A549 (cell line): Measurements from ENCODE around the gene ACTR3. TPM values are rescaled to one million over a fixed set of nuclear protein-coding genes. Genes with fewer than 3 reads are reported as not detected.

Source experiments
- ATAC-seq, 2 experiments: fragments of 200-7000 bp in 1 of 2; fragments of >200 bp in 1 of 2; cut with Nextera tagmentation in 1 of 2; cut with Tn5 transposase in 1 of 2; 3 replicates each; pipeline versions ENCODE4 v1.8.0 to v1.9.1; 2018 to 2020; ENCODE audit warnings: mild to moderate bottlenecking in 1 of 2, moderate library complexity in 1 of 2
- CTCF ChIA-PET: fragments of 300-600 bp; sonication (Branson Sonifier 250); formaldehyde crosslinking; extraction: SDS; loops from one replicate; lab custom pipeline; 2021; ENCODE audit warnings: antibody characterized with exemption, inconsistent platforms; lab: Yijun Ruan, JAX
- POLR2A ChIA-PET: fragments of 350-600 bp; formaldehyde crosslinking; extraction: SDS; loops from one replicate; lab custom pipeline; 2021; ENCODE audit warnings: antibody characterized with exemption, inconsistent platforms; lab: Yijun Ruan, JAX
- DNase-seq, 2 experiments: peaks; one replicate each; pipeline versions ENCODE4 v3.0.0 to v3.0.0-alpha.2; 2011 to 2016; ENCODE audit warnings: low read depth in 1 of 2, low spot score in 1 of 2
- FAIRE-seq: peaks from 2 replicates; lab custom pipeline; 2011; peaks lifted over from hg19 to GRCh38; lab: Jason Lieb, UNC
- H3K27ac ChIP-seq, 2 experiments: fragments of >200 bp; sonication (Bioruptor Twin); formaldehyde crosslinking; 3 replicates each; pipeline ENCODE4 v1.5.1; 2016 to 2017
- H3K4me1 ChIP-seq: fragments of >200 bp; sonication (Bioruptor Twin); formaldehyde crosslinking; 3 replicates; pipeline ENCODE4 v1.6.1; 2016
- H3K4me2 ChIP-seq: fragments of >200 bp; sonication (Bioruptor Twin); formaldehyde crosslinking; 3 replicates; pipeline ENCODE4 v1.6.1; 2016
- H3K4me3 ChIP-seq: fragments of >200 bp; sonication (Bioruptor Twin); formaldehyde crosslinking; 3 replicates; pipeline ENCODE4 v1.5.1; 2016
- H3K9me3 ChIP-seq: fragments of >200 bp; sonication (Bioruptor Twin); formaldehyde crosslinking; 3 replicates; pipeline ENCODE4 v1.6.1; 2016
- CHD2 ChIP-seq: fragments of 150-350 bp; IDR thresholded peaks from 2 replicates; pipeline ENCODE4 v1.6.1; 2014; ENCODE audit warnings: low read length; ENCODE audit not compliant: partially characterized antibody
- CHD4 ChIP-seq: fragments of 200-600 bp; sonication (generic); IDR thresholded peaks from 2 replicates; pipeline ENCODE4 v1.6.1; 2016; ENCODE audit warnings: antibody characterized with exemption, mild to moderate bottlenecking, borderline replicate concordance
- EHF ChIP-seq: fragments of 250-450 bp; sonication (Bioruptor Pico); IDR thresholded peaks from 2 replicates; pipeline ENCODE4 v1.5.0; 2020; ENCODE audit warnings: mild to moderate bottlenecking
- EP300 ChIP-seq, 2 experiments: fragments of >200 bp; sonication (Bioruptor Twin); formaldehyde crosslinking; IDR thresholded peaks; 2 replicates in 1 of 2; 3 replicates in 1 of 2; pipeline ENCODE4 v1.6.1; 2016 to 2017
- FOSB ChIP-seq: fragments of 250-450 bp; sonication (Bioruptor Pico); IDR thresholded peaks from 2 replicates; pipeline ENCODE4 v1.5.0; 2020; ENCODE audit warnings: mild to moderate bottlenecking, moderate library complexity
- FOSL2 ChIP-seq, 2 experiments: fragments of 450-650 bp in 1 of 2; fragments of >200 bp in 1 of 2; sonication (Bioruptor Twin) in 1 of 2; formaldehyde crosslinking; IDR thresholded peaks; 2 replicates each; pipeline versions ENCODE4 v1.5.0 to v1.6.1; 2016 to 2020; ENCODE audit warnings: mild to moderate bottlenecking in 1 of 2, moderate library complexity in 1 of 2
- HEYL ChIP-seq: fragments of 250-450 bp; sonication (Bioruptor Pico); IDR thresholded peaks from 2 replicates; pipeline ENCODE4 v1.8.0; 2021; ENCODE audit warnings: mild to moderate bottlenecking, moderate library complexity
- HOXB5 ChIP-seq: fragments of 250-450 bp; sonication (Bioruptor Pico); IDR thresholded peaks from 2 replicates; pipeline ENCODE4 v1.5.0; 2020; ENCODE audit warnings: mild to moderate bottlenecking, moderate library complexity
- KDM1A ChIP-seq: fragments of 200-600 bp; sonication (generic); IDR thresholded peaks from 2 replicates; pipeline ENCODE4 v1.6.1; 2016; ENCODE audit warnings: low read depth, mild to moderate bottlenecking
- MAFK ChIP-seq: fragments of 450-650 bp; IDR thresholded peaks from 2 replicates; pipeline ENCODE4 v1.6.1; 2014; ENCODE audit not compliant: partially characterized antibody
- MAZ ChIP-seq: fragments of 150-350 bp; IDR thresholded peaks from 2 replicates; pipeline ENCODE4 v1.6.1; 2014; ENCODE audit warnings: antibody characterized with exemption, low read depth, low read length, borderline replicate concordance
- MYC ChIP-seq: IDR thresholded peaks from 2 replicates; pipeline ENCODE4 v1.6.1; 2012; ENCODE audit warnings: mild to moderate bottlenecking, inconsistent platforms, low read length, improper control_type of control experiment, borderline replicate concordance
- NPAS2 ChIP-seq: fragments of 250-450 bp; sonication (Bioruptor Pico); IDR thresholded peaks from 2 replicates; pipeline ENCODE4 v1.8.0; 2022; ENCODE audit warnings: mild to moderate bottlenecking, moderate library complexity, borderline replicate concordance
- PHF8 ChIP-seq: fragments of 200-600 bp; sonication (generic); IDR thresholded peaks from 2 replicates; pipeline ENCODE4 v1.6.1; 2016; ENCODE audit warnings: low read depth, mild to moderate bottlenecking, antibody characterized with exemption, moderate library complexity, borderline replicate concordance
- POLR2A ChIP-seq: IDR thresholded peaks from 2 replicates; pipeline ENCODE4 v1.6.1; 2012; ENCODE audit warnings: mild to moderate bottlenecking, low read length
- RAD21 ChIP-seq, 2 experiments: fragments of >200 bp in 1 of 2; sonication (Bioruptor Twin) in 1 of 2; formaldehyde crosslinking in 1 of 2; IDR thresholded peaks in 1 of 2; conservative IDR thresholded peaks in 1 of 2; 2 replicates in 1 of 2; 3 replicates in 1 of 2; pipeline ENCODE4 v1.6.1; 2012 to 2018; ENCODE audit warnings: inconsistent platforms in 1 of 2
- SREBF2 ChIP-seq: fragments of 450-650 bp; IDR thresholded peaks from 2 replicates; pipeline ENCODE4 v1.6.1; 2014; ENCODE audit warnings: mild to moderate bottlenecking, moderate library complexity
- TP53 ChIP-seq: fragments of 250-450 bp; sonication (Bioruptor Pico); IDR thresholded peaks from 2 replicates; pipeline ENCODE4 v1.5.0; 2021; ENCODE audit warnings: mild to moderate bottlenecking, moderate library complexity
- ZC3H11A ChIP-seq: fragments of 450-650 bp; IDR thresholded peaks from 2 replicates; pipeline ENCODE4 v1.6.1; 2014; ENCODE audit warnings: antibody characterized with exemption, mild to moderate bottlenecking
- ZNF302 ChIP-seq: fragments of 250-450 bp; sonication (Bioruptor Pico); IDR thresholded peaks from 2 replicates; pipeline ENCODE4 v1.9.0; 2021; ENCODE audit warnings: inconsistent platforms, mild to moderate bottlenecking, moderate library complexity
- ZSCAN20 ChIP-seq: fragments of 250-450 bp; sonication (Bioruptor Pico); IDR thresholded peaks from 2 replicates; pipeline ENCODE4 v1.8.0; 2022; ENCODE audit warnings: mild to moderate bottlenecking, moderate library complexity
- WGBS: methylation state at CpG from one replicate; pipeline ENCODE4 v1.1.6; 2017; ENCODE audit errors: missing lambda C conversion rate; 5-methylcytosine and 5-hydroxymethylcytosine counted together
- polyA plus RNA-seq, 4 experiments: library from polyadenylated mRNA; depleted of rRNA in 3 of 4; stranded (reverse); fragments of >200 nt; fragmentation: RNase III in 1 of 4; extraction: RNeasy Plus Mini Kit Qiagen cat#74134 plus additional on column Dnase treatment in 1 of 4; gene quantifications; 2 replicates in 3 of 4; 3 replicates in 1 of 4; pipeline ENCODE4 v1.2.3, GENCODE V29; 2011 to 2017
- TF ChIP-seq, protein P1 (sequence below): fragments of 200-600 bp; sonication (generic); IDR thresholded peaks from 2 replicates; pipeline ENCODE4 v1.6.1; 2016; ENCODE audit warnings: antibody characterized with exemption, mild to moderate bottlenecking, moderate library complexity
- TF ChIP-seq, protein P2 (sequence below): fragments of 150-350 bp; IDR thresholded peaks from 2 replicates; pipeline ENCODE4 v1.6.1; 2014; ENCODE audit warnings: low read depth, mild to moderate bottlenecking, low read length
- TF ChIP-seq, protein P3 (sequence below): fragments of 250-450 bp; sonication (Bioruptor Pico); IDR thresholded peaks from 2 replicates; pipeline ENCODE4 v1.5.0; 2021; ENCODE audit warnings: mild to moderate bottlenecking, moderate library complexity, borderline replicate concordance
- TF ChIP-seq, protein P4 (sequence below): fragments of 250-450 bp; sonication (Bioruptor Pico); IDR thresholded peaks from 2 replicates; pipeline ENCODE4 v1.5.0; 2020; ENCODE audit warnings: low read depth, mild to moderate bottlenecking, moderate library complexity

Gene ACTR3
- polyA plus RNA-seq, 2 of the 4 experiments (the other 2 are of a cell fraction), result 359 to 412 TPM

DNA sequence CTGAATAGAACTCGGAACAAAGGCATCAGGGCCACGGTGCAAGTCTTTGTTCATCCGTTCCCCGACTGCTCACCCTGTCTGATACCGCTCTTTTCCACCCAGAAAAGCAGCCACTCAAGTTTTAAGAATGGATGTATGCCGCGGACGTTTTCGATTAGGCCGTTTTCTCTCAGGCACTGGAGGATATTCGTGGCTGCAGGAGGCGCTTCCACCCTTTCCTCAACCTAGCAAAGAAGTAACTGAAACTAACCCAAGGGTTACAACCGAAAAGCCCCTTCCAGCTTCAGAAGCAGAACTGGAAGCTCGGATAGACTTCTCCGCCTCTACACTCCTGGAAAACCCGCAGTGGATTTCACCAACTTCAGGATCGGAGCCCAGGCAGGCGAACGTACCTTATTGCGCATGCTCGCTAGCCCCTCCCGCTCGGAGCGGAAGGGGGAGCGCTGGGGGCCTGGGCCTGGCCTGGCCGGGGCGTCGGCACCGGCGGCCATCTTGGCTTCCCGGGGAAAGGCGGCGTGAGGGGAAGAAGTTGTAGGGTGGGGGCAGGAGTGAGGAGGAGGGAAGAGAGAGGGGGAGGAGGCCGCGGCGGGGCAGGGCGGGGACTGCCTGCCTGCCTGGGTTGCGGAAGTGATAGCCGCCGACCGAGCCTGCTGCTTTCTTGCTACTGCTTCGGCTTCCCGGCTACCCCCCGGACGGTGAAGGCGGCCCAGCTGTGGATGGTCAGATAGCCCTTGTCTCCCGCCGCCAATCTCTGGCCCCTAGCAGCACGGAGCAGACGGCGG lies at the start of gene ACTR3 (continued):
- TF ChIP-seq PHF8 (no peak), CHD4 (no peak), CHD2 (no peak), MAFK (no peak), SREBF2 (no peak), ZC3H11A (no peak), RAD21 (conservative IDR thresholded peaks at IDR 0.05 in 1 of 2, IDR thresholded peaks at IDR 0.05 in 1 of 2) (no peak; a peak in 3 of 5 replicates), ZSCAN20 (CRISPR knock-in tag) (no peak), FOSL2 (IDR thresholded peaks at IDR 0.05) (no peak), FOSL2 (CRISPR knock-in tag; IDR thresholded peaks at IDR 0.05) (0 out of 2 replicates have a peak, but pooled peaks have one; percentile 8), MYC (no peak; the same call in 1 of the 2 replicates), EP300 (IDR thresholded peaks at IDR 0.05) (no peak), NPAS2 (no peak), ZNF302 (CRISPR knock-in tag) (no peak), FOSB (CRISPR knock-in tag) (no peak), TP53 (CRISPR knock-in tag) (no peak), HEYL (CRISPR knock-in tag) (no peak), POLR2A (peak; percentile 80), HOXB5 (CRISPR knock-in tag) (no peak), EHF (CRISPR knock-in tag) (no peak)
- TF ChIP-seq, protein P1, sequence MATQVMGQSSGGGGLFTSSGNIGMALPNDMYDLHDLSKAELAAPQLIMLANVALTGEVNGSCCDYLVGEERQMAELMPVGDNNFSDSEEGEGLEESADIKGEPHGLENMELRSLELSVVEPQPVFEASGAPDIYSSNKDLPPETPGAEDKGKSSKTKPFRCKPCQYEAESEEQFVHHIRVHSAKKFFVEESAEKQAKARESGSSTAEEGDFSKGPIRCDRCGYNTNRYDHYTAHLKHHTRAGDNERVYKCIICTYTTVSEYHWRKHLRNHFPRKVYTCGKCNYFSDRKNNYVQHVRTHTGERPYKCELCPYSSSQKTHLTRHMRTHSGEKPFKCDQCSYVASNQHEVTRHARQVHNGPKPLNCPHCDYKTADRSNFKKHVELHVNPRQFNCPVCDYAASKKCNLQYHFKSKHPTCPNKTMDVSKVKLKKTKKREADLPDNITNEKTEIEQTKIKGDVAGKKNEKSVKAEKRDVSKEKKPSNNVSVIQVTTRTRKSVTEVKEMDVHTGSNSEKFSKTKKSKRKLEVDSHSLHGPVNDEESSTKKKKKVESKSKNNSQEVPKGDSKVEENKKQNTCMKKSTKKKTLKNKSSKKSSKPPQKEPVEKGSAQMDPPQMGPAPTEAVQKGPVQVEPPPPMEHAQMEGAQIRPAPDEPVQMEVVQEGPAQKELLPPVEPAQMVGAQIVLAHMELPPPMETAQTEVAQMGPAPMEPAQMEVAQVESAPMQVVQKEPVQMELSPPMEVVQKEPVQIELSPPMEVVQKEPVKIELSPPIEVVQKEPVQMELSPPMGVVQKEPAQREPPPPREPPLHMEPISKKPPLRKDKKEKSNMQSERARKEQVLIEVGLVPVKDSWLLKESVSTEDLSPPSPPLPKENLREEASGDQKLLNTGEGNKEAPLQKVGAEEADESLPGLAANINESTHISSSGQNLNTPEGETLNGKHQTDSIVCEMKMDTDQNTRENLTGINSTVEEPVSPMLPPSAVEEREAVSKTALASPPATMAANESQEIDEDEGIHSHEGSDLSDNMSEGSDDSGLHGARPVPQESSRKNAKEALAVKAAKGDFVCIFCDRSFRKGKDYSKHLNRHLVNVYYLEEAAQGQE, result no peak
- TF ChIP-seq, protein P2, sequence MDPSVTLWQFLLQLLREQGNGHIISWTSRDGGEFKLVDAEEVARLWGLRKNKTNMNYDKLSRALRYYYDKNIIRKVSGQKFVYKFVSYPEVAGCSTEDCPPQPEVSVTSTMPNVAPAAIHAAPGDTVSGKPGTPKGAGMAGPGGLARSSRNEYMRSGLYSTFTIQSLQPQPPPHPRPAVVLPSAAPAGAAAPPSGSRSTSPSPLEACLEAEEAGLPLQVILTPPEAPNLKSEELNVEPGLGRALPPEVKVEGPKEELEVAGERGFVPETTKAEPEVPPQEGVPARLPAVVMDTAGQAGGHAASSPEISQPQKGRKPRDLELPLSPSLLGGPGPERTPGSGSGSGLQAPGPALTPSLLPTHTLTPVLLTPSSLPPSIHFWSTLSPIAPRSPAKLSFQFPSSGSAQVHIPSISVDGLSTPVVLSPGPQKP, result no peak
- TF ChIP-seq, protein P3, sequence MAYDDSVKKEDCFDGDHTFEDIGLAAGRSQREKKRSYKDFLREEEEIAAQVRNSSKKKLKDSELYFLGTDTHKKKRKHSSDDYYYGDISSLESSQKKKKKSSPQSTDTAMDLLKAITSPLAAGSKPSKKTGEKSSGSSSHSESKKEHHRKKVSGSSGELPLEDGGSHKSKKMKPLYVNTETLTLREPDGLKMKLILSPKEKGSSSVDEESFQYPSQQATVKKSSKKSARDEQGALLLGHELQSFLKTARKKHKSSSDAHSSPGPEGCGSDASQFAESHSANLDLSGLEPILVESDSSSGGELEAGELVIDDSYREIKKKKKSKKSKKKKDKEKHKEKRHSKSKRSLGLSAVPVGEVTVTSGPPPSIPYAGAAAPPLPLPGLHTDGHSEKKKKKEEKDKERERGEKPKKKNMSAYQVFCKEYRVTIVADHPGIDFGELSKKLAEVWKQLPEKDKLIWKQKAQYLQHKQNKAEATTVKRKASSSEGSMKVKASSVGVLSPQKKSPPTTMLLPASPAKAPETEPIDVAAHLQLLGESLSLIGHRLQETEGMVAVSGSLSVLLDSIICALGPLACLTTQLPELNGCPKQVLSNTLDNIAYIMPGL (CRISPR knock-in tag), result no peak

DNA sequence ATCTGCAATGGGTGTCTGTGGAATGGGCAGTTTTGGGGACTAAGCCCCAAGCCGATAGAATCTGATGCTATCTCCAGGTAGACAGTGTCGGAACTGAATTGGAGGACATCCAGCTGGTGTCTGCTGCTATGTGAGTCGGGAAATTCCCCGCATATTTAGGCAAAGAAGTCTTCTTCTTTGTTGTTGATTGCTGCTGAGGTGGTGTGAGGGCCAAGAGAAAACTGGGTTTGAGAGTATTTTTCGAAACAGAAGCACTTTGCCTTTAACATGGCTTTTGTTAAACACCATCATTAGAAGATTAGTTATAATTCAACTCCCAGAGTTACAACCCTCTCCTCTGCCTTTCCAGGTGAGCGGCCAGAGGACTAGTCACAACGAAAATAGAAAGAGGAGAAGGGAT lies 49.4 kb upstream of the ACTR3 start:
- CTCF ChIA-PET, result no interaction called here
- FAIRE-seq (no peak), DNase-seq (no peak), ATAC-seq (no peak)
- 78% methylated on average over 7 of the region's 7 CpGs for WGBS
- Histone ChIP-seq H3K4me2 (no peak overlapping the region), H3K9me3 (no peaks in the 10 kb centered on the region), H3K4me1 (no peaks in the 10 kb centered on the region), H3K4me3 (no peak overlapping the region), H3K27ac (no peak overlapping the region)
- no peak for TF ChIP-seq KDM1A
- no peak for TF ChIP-seq MAZ
- TF ChIP-seq, protein P4, sequence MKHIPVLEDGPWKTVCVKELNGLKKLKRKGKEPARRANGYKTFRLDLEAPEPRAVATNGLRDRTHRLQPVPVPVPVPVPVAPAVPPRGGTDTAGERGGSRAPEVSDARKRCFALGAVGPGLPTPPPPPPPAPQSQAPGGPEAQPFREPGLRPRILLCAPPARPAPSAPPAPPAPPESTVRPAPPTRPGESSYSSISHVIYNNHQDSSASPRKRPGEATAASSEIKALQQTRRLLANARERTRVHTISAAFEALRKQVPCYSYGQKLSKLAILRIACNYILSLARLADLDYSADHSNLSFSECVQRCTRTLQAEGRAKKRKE (CRISPR knock-in tag), result no peak
- POLR2A ChIA-PET, result no interaction called here
